Transverse colon (tissue), 4 donors: ENCODE measurements around the gene PRKCA. TPM values are rescaled to one million over a fixed set of nuclear protein-coding genes. Genes with fewer than 3 reads are reported as not detected.
"Not testable (repeated sequence)": the region's sequence is repeated elsewhere in the genome, so short reads cannot be mapped to it uniquely, and the experiment has no call there.

Experiments used
- DNase-seq: peaks from one replicate; pipeline ENCODE4 v3.0.0-alpha.2; 2019
- H3K27ac ChIP-seq, 4 donors: fragments of 200-600 bp; sonication (generic); 2 replicates each; pipeline ENCODE4 v1.5.1; 2016 to 2018; ENCODE audit warnings: inconsistent platforms in 4 of 4
- H3K27me3 ChIP-seq: fragments of 200-600 bp; sonication (generic); 2 replicates; pipeline ENCODE4 v1.5.1; 2017; ENCODE audit warnings: inconsistent platforms
- H3K36me3 ChIP-seq, 4 donors: fragments of 200-600 bp; sonication (generic); 2 replicates each; pipeline ENCODE4 v1.5.1; 2017 to 2019; ENCODE audit warnings: inconsistent platforms in 4 of 4
- H3K4me1 ChIP-seq, 4 donors: fragments of 200-600 bp; sonication (generic); 2 replicates each; pipeline ENCODE4 v1.5.1; 2017 to 2020; ENCODE audit warnings: inconsistent platforms in 4 of 4
- H3K4me3 ChIP-seq, 4 donors: fragments of 200-600 bp; sonication (generic); 1 replicate in 1 of 4; 2 replicates in 3 of 4; pipeline versions ENCODE4 v1.5.1 to v1.6.1; 2017 to 2019; ENCODE audit warnings: inconsistent platforms in 4 of 4
- H3K9me3 ChIP-seq, 2 donors: fragments of 200-600 bp; sonication (generic); 2 replicates each; pipeline ENCODE4 v1.5.1; 2017 to 2019; ENCODE audit warnings: inconsistent platforms in 2 of 2
- EP300 ChIP-seq: sonication (generic); formaldehyde crosslinking; IDR thresholded peaks from one replicate; pipeline ENCODE4 v1.6.1; 2017; ENCODE audit warnings: antibody characterized with exemption, low read depth
- POLR2A ChIP-seq: fragments of 450-650 bp; IDR thresholded peaks from one replicate; pipeline ENCODE4 v1.6.1; 2016; ENCODE audit warnings: antibody characterized with exemption, mild to moderate bottlenecking, moderate library complexity
- POLR2AphosphoS5 ChIP-seq, 3 donors: sonication (generic); formaldehyde crosslinking; IDR thresholded peaks; one replicate each; pipeline ENCODE4 v1.6.1; 2016; ENCODE audit warnings: antibody characterized with exemption in 3 of 3
- WGBS, 2 donors: methylation state at CpG; one replicate each; pipeline ENCODE4 v1.1.5; 2018; ENCODE audit warnings: low coverage in 1 of 2; 5-methylcytosine and 5-hydroxymethylcytosine counted together
- in situ Hi-C, 4 donors: fragments of 200-750 bp; cut with MboI; loops; one replicate each; pipeline versions ENCODE4 v1.15.0 to v1.15.1; 2017; ENCODE audit warnings: low sequenced_read_pairs in 3 of 4, low pct_ligation_motif_present in 1 of 4, low pct_unique_long_range_greater_than_20kb in 1 of 4
- intact Hi-C: fragments of 100-400 bp; cut with DNase I; formaldehyde crosslinking; loops from one replicate; pipeline ENCODE4 v1.15.1; 2023; ENCODE audit warnings: low total_unique reads
- total RNA-seq, 4 donors: library from RNA; depleted of rRNA; stranded (reverse); fragments of >200 nt; gene quantifications; one replicate each; pipeline ENCODE4 v1.1.0, GENCODE V29; 2016
- TF ChIP-seq, protein P1 (sequence below), 5 experiments: fragments of 200-600 bp in 3 of 5; fragments of 450-650 bp in 2 of 5; sonication (generic) in 3 of 5; IDR thresholded peaks; 1 replicate in 2 of 5; 2 replicates in 3 of 5; pipeline ENCODE4 v1.5.1; 2016 to 2017; ENCODE audit warnings: antibody characterized with exemption in 5 of 5, inconsistent platforms in 3 of 5, mild to moderate bottlenecking in 2 of 5, moderate library complexity in 1 of 5

Gene PRKCA
- total RNA-seq, 4 donors from 2014 or later = 16.1 to 49.7 (median 31.7) TPM

DNA sequence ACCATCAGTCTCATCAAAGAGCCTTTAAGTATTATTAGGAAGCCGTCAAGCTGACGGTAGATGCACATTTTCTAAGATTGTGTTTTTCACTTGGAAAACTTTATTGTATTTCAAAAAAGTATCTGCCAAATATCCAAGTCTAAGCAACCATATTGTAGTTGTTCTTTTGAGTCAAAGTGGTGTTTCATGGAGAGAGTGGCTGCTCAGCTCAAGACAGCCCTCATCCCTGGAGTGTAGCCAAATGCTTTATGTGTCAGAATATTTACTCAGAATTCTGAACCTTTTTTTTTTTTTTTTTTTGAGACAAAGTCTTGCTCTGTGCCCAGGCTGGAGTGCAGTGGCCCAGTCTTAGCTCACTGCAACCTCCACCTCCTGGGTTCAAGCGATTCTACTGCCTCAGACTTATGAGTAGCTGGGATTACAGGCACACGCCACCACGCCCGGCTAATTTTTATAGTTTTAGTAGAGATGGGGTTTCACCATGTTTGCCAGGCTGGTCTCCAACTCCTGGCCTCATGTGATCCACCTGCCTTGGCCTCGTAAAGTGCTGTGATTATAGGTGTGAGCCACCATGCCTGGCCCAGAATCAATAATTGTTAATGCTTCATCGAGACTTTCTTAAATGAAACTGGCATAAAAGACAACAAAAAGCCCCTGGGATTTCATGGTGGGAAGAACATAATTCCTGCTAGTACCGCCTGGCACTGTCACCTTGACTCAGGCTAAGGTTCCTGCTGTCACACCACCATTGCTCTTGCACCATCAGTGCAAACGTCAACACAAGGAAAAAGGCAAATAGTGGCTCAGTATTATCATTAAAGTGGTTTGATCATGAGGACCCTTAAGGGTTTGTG is 45.5 kb downstream of the PRKCA start:
- H3K4me1 ChIP-seq = peaks cover 7 to 67% (median 54%) of the 10 kb centered on the region in 4 donors
- H3K36me3 ChIP-seq = no peaks in the 10 kb centered on the region
- peak; percentile 53 for DNase-seq
- no peaks in the 10 kb centered on the region for H3K9me3 ChIP-seq
- 66 to 76% methylated on average over 3 to 10 of the region's 10 CpGs for WGBS, 2 donors
- TF ChIP-seq, protein P1, sequence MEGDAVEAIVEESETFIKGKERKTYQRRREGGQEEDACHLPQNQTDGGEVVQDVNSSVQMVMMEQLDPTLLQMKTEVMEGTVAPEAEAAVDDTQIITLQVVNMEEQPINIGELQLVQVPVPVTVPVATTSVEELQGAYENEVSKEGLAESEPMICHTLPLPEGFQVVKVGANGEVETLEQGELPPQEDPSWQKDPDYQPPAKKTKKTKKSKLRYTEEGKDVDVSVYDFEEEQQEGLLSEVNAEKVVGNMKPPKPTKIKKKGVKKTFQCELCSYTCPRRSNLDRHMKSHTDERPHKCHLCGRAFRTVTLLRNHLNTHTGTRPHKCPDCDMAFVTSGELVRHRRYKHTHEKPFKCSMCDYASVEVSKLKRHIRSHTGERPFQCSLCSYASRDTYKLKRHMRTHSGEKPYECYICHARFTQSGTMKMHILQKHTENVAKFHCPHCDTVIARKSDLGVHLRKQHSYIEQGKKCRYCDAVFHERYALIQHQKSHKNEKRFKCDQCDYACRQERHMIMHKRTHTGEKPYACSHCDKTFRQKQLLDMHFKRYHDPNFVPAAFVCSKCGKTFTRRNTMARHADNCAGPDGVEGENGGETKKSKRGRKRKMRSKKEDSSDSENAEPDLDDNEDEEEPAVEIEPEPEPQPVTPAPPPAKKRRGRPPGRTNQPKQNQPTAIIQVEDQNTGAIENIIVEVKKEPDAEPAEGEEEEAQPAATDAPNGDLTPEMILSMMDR (IDR thresholded peaks at IDR 0.05) = no peak
- no peak for TF ChIP-seq POLR2A
- TF ChIP-seq POLR2AphosphoS5 (IDR thresholded peaks at IDR 0.05) = no peak
- TF ChIP-seq EP300 = no peak
- no peaks in the 10 kb centered on the region for H3K27me3 ChIP-seq
- H3K27ac ChIP-seq = peak overlapping the region; percentile 58 to 82 (median 70)
- H3K4me3 ChIP-seq = no peak overlapping the region
- intact Hi-C loops = no loop called here
- in situ Hi-C loops = no loop called here

DNA sequence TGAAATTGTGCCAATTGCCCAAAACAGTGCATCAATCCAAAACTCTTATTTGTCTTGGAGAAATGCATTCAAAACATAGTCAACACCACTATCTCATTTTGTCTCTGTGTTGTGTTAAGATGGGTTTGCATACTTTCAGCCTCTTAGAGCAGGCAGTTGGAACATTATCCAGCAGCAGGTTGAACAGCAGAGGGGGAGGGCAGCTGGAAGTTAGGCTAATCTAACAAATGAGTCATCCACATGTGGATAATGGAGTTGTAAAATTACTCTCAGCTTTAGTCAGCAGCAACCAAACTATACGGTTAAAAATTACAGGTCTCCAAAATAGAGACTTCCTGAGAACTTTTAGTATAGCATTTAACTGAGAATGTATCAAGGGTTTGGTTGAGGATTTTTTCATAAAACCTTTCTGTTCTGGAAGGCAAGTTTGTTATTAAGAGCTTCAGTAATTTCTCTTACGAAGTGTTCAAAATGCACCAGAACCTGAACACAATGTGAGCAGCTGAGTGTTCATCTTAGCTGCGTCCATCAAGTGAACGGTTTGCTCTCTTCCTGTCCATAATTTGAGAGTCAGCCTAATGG is 46.3 kb downstream of the PRKCA start:
- H3K36me3 ChIP-seq = no peaks in the 10 kb centered on the region
- peak overlapping the region; percentile 58 to 82 (median 70) for H3K27ac ChIP-seq
- H3K9me3 ChIP-seq = no peaks in the 10 kb centered on the region
- DNase-seq = peak; percentile 61
- H3K4me1 ChIP-seq = peaks cover 7 to 75% (median 56%) of the 10 kb centered on the region in 4 donors
- intact Hi-C loops (no loop called here), in situ Hi-C loops (no loop called here)
- TF ChIP-seq POLR2AphosphoS5 (IDR thresholded peaks at IDR 0.05) = peak; percentile 67 to 79 (median 72)
- TF ChIP-seq EP300 = no peak
- TF ChIP-seq, protein P1 (IDR thresholded peaks at IDR 0.05) = no peak
- whole genome bisulfite sequencing, 2 donors = 19 to 41% methylated on average over 4 of the region's 4 CpGs
- no peaks in the 10 kb centered on the region for H3K27me3 ChIP-seq
- H3K4me3 ChIP-seq = no peak overlapping the region

DNA sequence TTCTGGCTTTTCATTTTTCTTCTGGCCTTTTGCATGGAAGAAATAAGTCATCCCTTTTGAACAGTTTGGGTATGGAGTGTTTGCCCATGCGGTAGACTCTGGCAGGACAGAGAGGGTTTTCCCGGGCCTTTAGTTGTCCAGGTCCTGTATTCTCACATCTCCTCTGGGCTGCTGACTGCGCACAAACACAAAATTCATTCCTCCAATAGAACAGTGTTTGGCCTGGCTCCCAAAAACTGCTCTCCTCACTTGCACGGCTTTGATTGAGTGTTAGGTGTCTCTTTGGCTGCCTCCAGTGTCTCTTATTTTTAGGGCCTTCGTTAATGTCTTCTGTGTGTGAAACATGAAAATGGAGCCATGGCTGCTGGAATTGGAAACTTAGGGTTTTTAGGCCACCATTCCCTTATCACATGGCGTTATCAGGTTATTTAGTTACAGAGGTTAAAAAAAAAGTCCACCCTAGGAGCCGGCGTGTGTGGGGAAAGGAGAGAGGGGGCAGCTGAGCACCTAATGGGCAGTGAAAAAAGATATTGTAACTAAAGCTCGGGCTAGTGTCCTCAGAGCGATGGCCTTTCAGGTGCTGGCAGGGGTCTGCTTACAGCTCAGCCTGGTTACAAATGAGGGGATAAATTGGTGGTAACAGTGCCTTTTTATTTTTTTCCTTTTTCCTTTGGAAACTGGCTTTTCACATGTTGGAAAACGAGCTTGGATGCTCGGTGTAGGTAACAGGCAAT is 47.3 kb downstream of the PRKCA start:
- Histone ChIP-seq H3K36me3 (no peaks in the 10 kb centered on the region), H3K4me1 (peaks cover 7 to 85% (median 56%) of the 10 kb centered on the region in 4 donors), H3K4me3 (no peak overlapping the region), H3K9me3 (no peaks in the 10 kb centered on the region), H3K27ac (peak overlapping the region; percentile 68 to 82 (median 74)), H3K27me3 (no peaks in the 10 kb centered on the region)
- intact Hi-C loops = no loop called here
- no peak for DNase-seq
- in situ Hi-C loops = no loop called here
- WGBS, 2 donors = 62 to 63% methylated on average over 9 to 12 of the region's 12 CpGs
- TF ChIP-seq POLR2A (no peak), POLR2AphosphoS5 (IDR thresholded peaks at IDR 0.05) (no peak), EP300 (no peak)
- TF ChIP-seq, protein P1 (IDR thresholded peaks at IDR 0.05) = no peak

DNA sequence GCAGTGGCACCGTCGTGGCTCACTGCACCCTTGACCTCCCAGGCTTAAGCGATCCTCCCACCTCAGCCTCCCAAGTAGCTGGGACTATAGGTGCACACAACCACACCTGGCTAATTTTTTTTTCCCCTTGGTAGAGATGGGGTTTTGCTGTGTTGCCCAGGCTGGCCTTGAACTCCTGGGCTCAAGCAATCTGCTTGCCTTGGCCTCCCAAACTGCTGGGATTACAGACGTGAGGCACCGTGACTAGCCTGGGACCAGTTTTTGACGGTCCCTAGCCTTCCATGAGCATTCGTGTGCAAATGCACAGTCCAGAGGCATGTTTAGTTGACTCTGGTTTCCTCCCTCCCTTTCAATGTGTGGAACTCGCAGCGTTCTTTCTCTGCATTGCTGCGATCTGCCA is 48.2 kb downstream of the PRKCA start:
- H3K4me3 ChIP-seq, H3K36me3 ChIP-seq, DNase-seq, H3K9me3 ChIP-seq, in situ Hi-C loops, H3K27me3 ChIP-seq, intact Hi-C loops: not testable (repeated sequence)
- Histone ChIP-seq H3K4me1 (peaks cover 7 to 82% (median 56%) of the 10 kb centered on the region in 4 donors), H3K27ac (peak overlapping the region; percentile 68 to 82 (median 74))
- 76 to 100% methylated on average over 3 to 10 of the region's 10 CpGs for WGBS, 2 donors
